Right hindlimb (tissue), 1 donor: ENCODE data around the gene MGAT1.
"Not testable (repeated sequence)": the region's sequence is repeated elsewhere in the genome, so short reads cannot be mapped to it uniquely, and the experiment has no call there.

Source experiments
- DNase-seq: peaks from one replicate; pipeline ENCODE4 v3.0.0-alpha.2; 2018

Gene MGAT1

DNA sequence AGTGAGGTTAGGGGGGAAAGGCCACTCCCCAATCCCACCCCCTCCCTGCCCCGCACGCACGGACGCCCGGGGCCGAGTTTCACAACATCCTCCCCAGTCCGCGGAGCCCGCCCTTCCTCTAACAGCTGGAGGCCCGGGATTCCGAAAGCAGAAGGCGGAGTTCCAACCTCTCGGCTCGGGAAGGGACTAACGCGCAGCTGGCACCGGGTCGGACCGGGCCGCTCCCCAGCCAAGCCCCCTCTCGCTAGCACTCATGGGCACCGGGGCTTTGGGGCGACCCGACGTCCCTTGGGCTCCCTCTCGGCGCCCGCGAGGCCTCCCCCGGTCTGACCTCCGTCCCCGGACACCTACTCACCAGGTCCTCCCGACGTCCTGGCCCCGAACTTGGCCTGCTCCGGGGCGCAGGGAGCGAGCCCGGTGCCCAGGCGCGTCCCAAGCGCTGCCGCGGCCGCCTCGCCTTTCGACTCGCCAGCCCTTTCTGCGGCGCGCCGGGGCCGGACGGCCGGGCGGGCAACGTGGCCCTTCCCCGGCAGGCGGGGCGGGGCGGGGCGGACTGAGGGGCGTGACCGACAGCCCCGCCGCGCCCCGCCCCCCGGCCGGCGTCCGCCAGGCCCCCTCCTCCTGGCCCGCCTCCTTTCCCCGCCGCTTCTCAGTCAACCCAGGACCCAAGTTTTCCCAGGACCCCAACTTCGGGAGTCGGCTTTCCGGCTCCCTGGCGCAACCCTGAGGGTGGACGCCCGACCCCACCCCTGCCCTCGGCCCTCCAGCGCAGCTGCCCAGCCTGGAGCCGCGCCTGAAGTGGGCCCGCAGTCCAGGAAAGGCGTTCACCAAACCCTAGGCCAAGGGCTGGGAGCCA lies at the start of gene MGAT1:
Gene MGAT1, minus strand, starts transcription at position 482 of the 856 bp plus-strand sequence. CDS start 9,835 bp downstream, outside the sequence.
- peak; percentile 92 for DNase-seq

DNA sequence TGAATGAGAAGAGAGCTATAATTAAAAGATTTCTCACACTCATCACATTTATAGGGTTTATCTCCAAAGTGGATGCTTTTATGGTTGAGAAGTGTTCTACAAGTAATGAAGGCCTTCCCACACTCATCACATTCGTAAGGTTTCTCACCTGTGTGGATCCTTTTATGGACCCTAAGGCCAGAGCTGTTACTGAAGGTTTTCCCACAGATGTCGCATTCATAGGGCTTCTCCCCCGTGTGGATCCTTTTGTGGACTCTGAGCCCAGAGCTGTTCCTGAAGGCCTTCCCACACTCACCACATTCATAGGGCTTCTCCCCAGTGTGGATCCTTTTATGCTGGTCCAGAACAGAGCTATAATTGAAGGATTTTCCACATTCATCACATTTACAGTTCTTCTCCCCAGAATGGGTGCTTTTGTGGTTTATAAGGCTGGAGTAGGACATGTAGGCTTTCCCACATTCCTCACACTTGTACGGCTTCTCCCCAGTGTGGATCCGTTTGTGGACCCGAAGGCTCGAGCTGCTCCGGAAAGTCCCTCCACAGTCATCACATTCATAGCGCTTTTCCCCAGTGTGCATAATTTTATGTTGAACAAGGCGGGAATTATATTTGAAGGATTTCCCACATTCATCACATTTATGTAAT lies 48.0 kb upstream of the MGAT1 start:
- no peak for DNase-seq

DNA sequence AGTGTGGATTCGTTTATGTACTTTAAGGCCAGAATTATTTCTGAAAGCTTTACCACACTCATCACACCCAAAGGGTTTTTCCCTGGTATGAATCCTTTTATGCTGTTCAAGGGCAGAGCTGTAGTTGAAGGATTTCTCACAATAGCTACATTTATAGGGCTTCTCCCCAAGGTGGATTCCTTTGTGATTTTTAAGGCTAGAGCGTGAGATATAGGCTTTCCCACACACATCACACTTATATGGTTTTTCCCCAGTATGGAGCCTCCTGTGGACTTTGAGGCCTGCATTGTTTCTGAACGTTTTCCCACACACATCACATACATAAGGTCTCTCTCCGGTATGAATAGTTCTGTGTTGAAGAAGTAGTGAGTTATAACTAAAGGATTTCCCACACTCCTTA lies 47.2 kb upstream of the MGAT1 start:
- DNase-seq: no peak

DNA sequence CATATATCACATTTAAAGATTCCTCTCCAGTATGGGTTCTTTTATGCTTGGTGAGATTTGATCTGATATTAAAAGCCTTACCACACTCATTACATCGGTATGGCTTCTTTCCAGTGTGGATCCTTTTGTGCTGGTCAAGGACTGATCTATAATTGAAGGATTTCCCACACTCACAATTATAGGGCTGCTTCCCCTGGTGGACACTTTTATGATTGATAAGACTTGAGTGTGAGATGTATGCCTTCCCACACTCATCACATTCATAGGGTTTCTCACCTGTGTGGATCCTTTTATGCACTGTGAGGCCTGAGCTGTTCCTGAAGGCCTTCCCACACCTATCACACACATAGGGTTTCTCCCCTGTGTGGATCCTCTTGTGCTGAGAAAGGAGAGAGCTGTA lies 46.3 kb upstream of the MGAT1 start:
- DNase-seq: no peak

DNA sequence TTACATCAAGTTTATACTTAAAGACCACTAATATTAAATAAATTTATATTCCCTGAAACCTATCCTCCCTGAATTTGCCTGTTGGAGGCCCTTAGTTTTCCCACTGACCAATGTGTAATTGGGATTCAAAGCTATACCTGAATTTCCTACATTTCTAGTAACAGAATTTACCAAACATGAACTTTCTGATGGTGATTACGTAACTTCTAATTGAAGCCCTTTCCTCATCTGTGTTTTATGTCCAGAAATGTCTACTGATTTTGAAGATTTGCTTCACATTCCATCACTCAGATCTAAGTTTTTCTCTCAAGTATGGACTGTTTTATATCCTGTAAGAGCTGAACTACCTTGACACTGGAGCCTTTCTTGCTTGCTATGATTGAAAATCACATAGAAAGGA lies 45.7 kb upstream of the MGAT1 start:
- no peak for DNase-seq

DNA sequence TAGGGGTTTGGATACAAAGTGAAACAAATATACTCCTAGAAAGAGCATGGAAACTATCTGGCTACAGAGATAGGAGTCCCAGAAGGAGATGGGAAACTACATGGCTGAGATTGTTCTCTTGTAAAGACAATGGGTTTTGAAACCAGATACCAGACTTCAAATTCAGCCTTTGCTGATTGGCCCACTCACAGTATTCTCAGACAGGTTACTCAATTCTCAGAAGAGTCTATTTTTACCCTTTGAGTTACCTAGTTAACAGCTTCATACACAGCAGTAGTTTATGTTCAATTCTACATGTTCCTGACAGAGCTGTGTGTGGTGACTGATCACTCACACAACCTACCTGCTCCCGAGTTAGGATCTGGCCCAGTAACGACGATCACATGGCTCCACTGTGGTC lies 44.4 kb upstream of the MGAT1 start:
- no peak for DNase-seq

DNA sequence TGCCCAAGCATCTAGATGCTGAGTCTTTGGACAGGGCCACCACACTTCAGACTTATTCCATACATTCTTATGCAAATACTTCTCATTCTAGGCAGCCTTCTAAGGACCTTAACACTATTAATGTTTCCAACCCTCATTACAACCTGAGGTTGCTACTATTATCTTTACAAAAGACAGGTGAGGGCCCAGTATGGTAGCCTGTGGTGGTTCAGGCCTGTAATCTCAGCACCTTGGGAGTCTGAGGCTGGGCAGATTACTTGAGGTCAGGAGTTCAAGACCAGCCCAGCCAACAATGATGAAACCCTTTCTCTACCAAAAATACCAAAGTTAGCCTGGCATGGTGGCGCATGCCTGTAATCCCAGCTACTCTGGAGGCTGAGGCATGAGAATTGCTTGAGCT lies 42.3 kb upstream of the MGAT1 start:
- DNase-seq: no peak

DNA sequence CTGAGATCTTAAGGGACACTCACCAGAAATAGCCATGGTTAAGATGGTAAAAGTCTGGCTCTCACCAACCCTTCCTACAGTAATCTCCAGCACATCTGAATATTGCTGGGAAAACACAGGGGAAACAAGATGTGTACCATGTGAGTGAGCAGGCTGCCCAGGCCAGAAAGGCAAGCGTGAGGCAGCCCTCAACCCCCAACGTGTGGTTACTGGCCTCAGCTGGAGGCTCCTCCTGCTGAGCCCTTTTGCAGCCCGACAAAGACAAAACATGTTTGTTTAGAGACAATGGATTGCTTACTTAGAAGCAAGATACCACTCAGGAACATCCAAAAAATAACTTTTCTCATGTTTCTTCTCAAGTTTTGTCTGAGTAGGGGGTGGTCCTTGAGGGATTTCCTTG lies 41.8 kb upstream of the MGAT1 start:
- no peak for DNase-seq

DNA sequence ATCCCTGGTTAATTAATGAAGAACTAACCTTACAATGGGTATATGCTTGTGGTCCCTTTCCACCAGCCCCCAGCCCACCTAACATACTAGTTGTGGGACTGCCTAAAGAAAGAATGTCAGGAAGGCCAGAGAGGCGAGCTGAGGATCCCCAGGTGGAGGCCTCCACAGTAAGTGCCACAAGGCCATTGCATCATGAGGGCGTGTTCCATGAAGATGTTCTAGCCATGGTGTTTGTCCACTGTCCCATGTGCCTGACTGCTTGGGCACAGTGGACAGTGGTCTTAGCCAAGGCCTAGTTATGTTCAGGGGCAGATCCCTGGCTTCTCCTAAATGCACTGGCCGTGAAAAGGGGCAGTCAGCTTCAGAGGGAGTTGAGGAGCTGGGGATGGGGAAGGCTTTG lies 37.3 kb upstream of the MGAT1 start:
- DNase-seq: no peak

DNA sequence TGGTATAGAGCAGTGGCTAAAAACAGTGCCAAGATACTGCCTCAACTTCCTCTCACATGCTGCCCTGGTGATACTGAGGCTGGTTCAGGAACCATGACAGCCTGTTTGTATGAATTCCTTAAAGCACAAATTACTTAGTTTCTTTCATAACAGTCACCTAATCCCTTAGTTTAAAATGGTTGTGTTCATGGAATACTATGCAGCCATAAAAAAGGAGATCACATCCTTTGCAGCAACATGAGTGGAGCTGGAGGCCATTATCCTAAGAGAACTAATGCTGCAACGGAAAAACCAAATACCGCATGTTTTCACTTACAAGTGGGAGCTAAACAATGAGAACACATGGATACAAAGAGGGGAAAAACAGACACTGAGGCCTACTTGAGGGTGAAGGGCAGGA lies 36.6 kb upstream of the MGAT1 start:
- DNase-seq: no peak

DNA sequence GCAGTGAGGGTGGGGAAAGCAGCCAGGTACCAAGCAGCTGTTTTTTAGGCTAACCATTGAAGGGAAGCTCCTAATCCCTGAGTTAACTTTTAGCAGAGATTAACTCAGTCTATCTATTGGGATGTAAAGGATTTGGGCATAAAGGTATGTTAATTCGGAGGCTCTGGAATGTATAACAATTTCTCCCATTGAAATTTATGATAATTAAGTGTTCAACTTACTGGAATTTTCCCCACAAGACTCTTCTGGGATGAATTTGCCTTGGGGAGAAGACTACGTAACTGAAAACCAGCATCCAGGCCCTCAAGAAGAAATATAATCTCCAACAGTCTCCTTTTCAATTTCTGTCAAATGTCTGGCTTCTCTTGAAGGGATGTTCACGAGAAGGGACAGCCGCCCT lies 34.9 kb upstream of the MGAT1 start:
- DNase-seq: no peak

DNA sequence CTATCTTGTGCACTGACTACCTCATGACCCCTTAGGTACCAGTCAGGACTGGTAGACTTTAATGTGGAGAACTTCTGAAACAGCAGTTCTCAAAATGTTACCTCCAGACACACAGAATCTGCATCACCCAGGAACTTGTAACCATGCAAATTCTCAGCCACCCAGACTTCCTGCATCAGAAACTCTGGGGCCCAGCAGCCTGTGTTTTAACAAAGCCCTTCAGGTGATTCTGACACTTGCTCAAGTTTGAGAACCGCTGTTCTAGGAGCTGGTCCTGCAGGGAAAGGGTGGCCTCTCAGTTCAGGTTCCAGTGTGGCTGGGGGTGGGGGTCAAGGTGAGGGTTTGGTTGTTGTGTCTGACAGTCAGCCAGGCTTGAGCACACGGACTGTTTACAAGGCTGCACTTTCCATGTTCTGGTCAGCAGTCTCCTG lies 30.0 kb upstream of the MGAT1 start:
- DNase-seq: no peak

DNA sequence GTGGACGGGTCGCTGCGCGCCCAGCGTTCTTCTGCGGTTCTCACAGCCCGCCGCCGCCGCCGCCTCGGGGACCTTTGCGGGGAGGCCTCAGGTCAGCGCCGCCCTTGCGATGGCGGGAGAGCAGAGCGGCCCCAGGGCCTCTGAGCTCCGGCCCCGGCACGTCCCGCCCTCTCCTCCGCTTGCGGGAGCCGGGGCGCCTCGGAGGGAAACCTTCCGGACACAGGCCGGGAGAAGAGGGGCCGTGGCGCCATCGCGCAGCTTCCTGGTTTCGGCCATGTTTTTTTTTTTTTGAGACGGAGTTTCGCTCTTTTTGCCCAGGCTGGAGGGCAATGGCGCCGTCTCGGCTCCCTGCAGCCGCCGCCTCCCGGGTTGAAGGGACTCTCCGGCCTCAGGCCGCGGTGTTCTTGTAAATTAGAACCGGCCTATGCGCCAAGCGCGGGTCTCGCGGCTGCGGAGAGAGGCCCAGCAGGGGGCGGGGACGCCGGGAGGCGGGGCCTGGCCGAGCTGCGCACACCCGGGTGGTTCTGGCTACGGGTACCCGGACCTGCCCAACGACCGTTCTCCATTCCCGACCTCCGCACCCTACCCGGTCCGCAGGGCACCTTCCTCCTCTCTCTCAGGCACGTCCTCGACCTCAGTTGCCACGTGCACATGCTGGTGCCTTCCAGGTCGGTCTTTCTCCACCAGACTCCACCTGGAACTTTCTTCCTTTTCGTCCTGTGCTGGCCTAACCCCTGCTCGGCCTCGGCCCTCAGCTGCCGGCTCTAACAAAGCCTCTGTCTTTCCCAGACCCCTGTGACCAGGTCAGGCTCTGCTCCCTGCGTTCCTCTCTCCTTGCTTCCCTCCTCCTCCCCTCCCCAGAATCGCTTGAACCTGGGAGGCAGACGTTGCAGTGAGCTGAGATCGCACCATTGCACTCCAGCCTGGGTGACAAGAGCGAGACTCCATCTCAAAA lies 28.8 kb upstream of the MGAT1 start:
- DNase-seq: peak; percentile 89

DNA sequence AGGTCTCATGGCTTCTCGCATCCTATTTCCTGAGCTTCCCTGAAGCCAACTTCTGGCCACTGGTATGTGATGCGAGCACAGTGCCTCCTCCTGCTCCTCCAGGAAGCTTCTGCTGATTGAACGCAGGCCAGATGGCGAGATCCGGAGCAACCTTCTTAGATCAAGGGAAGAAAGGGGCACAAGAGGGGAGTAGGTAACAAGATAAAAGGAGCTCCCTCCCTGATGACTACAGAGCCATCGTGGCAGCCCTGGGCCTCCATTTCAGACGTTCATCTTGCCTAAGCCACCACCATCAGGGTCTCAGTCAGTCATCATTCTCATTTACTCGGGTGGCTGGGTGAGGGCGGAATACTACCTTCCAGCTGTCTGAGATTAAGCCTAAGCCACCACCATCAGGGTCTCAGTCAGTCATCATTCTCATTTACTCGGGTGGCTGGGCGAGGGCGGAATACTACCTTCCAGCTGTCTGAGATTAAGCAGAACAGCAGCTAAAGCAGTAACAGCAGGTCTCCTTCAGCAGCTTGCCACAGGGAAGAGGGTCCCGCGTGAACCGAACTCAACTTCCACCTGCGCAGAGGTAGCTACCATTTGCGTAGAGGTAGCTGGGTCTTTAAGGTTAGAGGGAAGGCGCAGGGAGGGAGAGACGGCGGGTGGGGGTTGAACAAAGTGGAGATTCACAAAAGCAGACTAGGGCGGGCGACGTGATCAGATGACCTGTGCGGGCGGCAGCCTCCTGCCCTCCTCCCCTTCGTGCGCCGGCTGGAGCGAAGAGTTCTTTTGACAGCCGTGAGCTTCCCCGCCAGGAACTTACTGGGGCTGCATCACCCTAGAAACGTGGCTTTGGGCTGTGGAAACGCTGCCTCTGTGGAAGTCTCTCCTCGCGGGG lies 27.9 kb upstream of the MGAT1 start:
- DNase-seq: peak; percentile 72

DNA sequence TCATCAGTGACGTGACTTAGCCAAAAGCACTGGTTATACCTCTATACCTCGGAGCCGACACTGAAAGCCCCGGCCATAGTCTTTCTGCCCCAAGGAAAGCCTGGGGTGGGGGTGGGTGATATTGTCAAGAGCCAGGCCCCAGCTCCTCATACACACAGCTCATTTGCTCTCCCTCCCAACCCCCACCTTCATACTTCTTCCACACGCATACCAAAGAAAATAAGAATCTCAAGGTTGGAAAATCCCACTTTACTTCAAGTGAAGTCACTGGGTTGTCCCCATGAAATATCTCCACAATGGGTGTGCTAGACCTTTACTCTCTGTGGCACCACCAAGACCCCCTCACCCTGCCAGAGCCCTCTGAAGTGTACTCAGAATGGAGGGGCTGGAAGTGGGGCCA lies 27.1 kb upstream of the MGAT1 start:
- no peak for DNase-seq

DNA sequence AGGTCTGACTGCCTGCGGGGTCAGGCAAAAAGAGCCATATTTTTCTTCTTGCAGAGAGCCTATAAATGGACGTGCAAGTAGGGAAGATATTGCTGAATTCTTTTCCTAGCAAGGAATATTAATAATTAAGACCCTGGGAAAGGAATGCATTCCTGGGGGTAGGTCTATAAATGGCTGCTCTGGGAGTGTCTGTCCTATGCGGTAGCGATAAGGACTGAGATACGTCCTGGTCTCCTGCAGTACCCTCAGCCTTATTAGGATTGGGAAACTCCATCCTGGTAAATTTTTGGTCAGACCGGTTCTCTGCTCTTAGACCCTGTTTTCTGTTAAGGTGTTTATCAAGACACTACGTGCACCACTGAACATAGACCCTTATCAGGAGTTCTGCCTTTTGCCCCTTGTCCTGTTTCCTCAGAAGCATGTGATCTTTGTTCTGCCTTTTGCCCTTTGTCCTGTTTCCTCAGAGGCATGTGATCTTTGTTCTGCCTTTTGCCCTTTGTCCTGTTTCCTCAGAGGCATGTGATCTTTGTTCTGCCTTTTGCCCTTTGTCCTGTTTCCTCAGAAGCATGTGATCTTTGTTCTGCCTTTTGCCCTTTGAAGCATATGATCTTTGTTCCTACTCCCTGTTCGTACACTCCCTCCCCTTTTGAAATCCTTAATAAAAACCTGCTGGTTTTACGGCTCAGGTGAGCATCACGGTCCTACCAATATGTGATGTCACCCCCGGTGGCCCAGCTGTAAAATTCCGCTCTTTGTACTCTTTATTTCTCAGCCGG lies 26.3 kb upstream of the MGAT1 start:
- not testable (repeated sequence) for DNase-seq

DNA sequence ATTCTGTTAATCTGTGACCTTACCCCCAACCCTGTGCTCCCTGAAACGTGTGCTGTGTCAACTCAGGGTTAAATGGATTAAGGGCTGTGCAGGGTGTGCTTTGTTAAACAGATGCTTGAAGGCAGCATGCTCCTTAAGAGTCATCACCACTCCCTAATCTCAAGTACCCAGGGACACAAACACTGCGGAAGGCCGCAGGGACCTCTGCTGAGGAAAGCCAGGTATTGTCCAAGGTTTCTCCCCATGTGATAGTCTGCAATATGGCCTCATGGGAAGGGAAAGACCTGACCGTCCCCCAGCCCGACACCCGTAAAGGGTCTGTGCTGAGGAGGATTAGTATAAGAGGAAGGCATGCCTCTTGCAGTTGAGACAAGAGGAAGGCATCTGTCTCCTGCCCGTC lies 24.8 kb upstream of the MGAT1 start:
- DNase-seq: not testable (repeated sequence)

DNA sequence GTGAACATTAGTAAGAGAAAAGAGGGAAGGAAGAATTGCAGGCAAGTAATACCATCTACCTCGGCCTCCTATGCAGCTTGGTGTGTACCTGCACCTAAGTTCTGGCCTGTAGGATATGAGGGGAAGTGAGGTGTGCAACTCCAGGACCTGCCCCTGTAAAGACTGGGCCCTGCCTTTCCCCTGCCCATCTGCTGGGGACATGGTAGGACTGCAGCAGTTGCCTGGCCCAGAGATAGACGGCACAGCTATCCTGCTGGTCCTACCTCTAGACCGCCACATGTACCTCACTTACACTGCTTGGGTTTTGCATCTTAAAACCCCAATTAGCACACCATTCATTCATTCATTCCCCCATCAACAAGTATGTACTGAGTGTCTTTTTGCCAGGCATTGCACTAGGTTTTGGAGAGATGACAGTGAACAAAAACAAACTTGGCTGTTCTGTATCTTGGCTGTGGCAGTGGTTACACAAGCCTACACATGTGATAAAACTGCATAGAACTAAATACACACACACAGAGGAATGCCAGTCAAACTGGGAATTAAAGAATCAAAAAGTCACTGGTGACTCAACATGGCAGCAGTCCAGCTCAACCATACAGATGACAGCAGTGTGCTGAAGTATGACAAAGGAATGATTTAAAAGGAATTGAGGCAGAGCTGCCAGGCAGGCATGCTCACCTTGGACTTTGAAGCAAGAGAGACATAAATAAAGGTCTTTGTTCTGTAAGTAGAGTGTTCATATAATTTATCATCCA lies 23.3 kb upstream of the MGAT1 start:
- DNase-seq: no peak

DNA sequence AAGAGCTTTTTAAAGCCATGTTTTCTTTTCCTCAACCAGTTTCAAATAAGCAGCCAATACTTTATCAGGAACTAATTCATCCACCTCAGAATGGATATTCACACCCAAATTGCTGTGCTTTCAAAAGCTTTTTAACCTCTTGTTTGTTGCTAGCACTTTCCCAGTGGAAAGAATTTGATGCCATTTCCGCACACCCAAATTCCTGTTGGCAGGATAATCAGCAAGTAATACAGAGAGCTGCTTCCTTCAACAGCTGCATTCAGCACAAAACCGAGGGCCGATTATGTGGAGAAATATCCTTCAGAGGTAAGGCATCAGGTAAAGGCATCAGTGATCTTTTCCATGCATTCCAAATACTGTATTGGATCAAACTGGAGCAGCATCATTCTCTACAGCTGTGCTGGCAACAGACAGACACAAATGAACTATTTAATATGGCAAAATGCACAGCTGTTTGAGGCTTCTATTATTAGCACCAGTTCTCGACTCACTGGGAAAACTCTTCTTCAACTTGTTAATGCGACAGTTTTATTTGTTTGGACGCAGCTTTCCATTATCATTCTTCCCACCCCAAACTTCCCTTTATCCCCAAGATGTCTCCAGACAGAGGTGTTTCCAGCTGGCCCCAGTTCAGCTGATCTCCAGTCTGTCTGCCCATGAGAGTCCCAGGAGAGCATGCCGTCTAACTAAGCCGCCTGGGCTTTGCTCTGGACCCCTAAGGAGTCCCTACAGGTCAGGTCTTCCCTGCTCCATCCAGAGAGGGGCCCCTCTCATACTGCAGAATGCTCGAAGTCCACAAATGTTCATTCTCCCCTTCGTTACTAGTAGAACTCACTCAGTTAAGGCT lies 22.2 kb upstream of the MGAT1 start:
- peak; percentile 38 for DNase-seq
